NCI-H2196 treated with DMSO at 0.1 percent for 48 hours (cell line): ENCODE results near the gene TSHZ3.

Experiments used
- DNase-seq: peaks from one replicate; lab custom pipeline; 2025; ENCODE audit not compliant: unreplicated experiment; lab: John Stamatoyannopoulos, UW

Gene TSHZ3

GRCh38 chr19:31355665-31356289 lies 6.5 kb upstream of the TSHZ3 start:
- DNase-seq, result no peak

- no peak for DNase-seq
These were observed 5.8 kb upstream of the TSHZ3 start for GRCh38 chr19:31354799-31355664.

- DNase-seq, result no peak
These were observed 5.1 kb upstream of the TSHZ3 start for GRCh38 chr19:31354316-31354715.

- DNase-seq, result no peak
These were observed 4.6 kb upstream of the TSHZ3 start for GRCh38 chr19:31353833-31354232.

- no peak for DNase-seq
These were observed 3.8 kb upstream of the TSHZ3 start for GRCh38 chr19:31352782-31353651.

GRCh38 chr19:31352296-31352781 lies 3.1 kb upstream of the TSHZ3 start:
- no peak for DNase-seq

GRCh38 chr19:31351855-31352195 lies 2.6 kb upstream of the TSHZ3 start:
- DNase-seq, result no peak

- DNase-seq, result no peak
These were observed 2.0 kb upstream of the TSHZ3 start for GRCh38 chr19:31351056-31351854.

GRCh38 chr19:31350693-31351055 lies 1.4 kb upstream of the TSHZ3 start:
- no peak for DNase-seq

- no peak for DNase-seq
These were observed 927 bp upstream of the TSHZ3 start for GRCh38 chr19:31350033-31350692.

GRCh38 chr19:31348481-31349159 lies 616 bp downstream of the TSHZ3 start:
- DNase-seq, result no peak

GRCh38 chr19:31347828-31348392 lies 1.3 kb downstream of the TSHZ3 start:
- DNase-seq, result no peak

- DNase-seq, result no peak
These were observed 1.9 kb downstream of the TSHZ3 start for GRCh38 chr19:31347354-31347753.

- no peak for DNase-seq
These were observed 2.8 kb downstream of the TSHZ3 start for GRCh38 chr19:31346184-31347059.

- no peak for DNase-seq
These were observed 4.8 kb downstream of the TSHZ3 start for GRCh38 chr19:31344403-31344802.

GRCh38 chr19:31342926-31343325 lies 6.3 kb downstream of the TSHZ3 start:
- no peak for DNase-seq

- no peak for DNase-seq
These were observed 8.9 kb downstream of the TSHZ3 start for GRCh38 chr19:31340042-31341025.
